IPS DF 4.7 (cell line): ENCODE data around the gene FGA.
"Not testable (repeated sequence)": the region's sequence is repeated elsewhere in the genome, so short reads cannot be mapped to it uniquely, and the experiment has no call there.

Experiments used
- DNase-seq: peaks from one replicate; pipeline ENCODE4 v3.0.0-alpha.2; 2013; ENCODE audit warnings: low spot score; ENCODE audit errors: extremely low read depth

Gene FGA

DNA sequence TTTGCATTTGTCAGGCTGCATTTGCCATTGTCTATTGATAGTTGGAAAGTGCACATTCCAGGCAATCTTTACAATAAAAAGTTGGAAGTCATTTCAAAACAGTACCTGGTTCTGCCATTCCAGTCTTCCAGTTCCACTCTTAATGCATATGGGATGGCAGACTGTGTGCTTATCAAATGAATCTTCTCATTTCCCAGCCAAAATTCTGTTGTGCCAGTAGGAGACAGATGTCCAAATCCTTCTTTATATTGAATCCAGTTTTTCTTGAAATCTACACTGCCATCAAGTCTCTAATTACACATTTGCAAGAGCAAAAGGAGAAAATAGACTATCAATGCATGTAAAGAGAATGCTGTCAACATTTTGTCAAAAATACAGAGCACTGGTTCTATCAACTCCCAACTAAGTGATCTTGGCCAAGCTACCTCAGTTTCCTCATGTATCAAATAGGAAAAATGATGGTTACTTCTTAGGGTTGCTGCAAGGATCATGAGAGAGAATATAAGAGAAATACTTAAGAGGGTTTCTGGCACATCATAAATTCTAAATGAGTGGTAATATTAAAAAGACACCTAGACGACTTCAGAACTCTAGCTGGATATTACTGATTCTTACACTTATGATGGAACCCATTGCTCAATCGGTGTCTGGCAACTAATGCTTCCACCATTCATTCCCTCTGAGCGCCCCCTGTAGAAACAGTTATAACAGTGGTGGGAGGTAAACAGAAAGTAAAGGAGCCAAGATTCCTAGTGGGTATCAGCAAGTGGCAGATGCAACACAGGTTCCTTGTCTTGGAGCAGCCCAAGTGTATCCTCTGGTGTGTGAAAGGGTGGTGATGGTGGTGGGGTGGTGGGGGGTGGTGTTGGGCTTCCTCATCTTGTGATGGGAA lies 18.1 kb upstream of the FGA start:
- no peak for DNase-seq

GRCh38 chr4:154606728-154607723 lies 16.5 kb upstream of the FGA start:
- no peak for DNase-seq

- DNase-seq, result no peak
Observed at GRCh38 chr4:154604696-154605200, 14.2 kb upstream of the FGA start.

GRCh38 chr4:154603033-154603943 lies 12.7 kb upstream of the FGA start:
- no peak for DNase-seq

DNA sequence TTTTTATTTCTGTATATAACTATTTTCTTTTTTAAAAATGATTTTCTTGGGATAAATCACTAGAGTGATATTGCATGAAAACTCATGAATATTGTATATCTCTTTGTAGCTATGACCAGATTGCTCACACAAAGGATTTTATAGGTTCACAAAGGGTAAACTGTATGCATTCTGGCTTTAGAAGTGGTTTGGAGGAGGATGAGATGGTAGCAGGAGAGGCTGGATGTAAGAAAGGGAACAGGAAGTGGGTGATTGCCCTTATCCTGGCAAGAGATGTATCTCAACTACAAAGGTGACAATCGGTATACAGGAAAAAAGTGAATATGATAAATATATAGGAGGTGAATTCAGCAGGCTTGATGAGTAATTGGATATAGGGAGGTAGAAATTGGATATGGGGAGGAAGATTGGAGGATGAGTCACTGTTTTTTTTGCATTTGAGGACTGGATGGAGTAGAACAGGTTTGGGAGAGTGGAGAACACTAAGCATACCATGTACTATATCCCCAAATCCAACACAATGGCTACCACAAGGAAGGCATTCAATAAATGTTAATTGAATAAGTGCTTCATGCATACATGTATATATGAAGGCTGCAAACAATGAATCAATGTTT lies 12.0 kb upstream of the FGA start:
- no peak for DNase-seq

DNA sequence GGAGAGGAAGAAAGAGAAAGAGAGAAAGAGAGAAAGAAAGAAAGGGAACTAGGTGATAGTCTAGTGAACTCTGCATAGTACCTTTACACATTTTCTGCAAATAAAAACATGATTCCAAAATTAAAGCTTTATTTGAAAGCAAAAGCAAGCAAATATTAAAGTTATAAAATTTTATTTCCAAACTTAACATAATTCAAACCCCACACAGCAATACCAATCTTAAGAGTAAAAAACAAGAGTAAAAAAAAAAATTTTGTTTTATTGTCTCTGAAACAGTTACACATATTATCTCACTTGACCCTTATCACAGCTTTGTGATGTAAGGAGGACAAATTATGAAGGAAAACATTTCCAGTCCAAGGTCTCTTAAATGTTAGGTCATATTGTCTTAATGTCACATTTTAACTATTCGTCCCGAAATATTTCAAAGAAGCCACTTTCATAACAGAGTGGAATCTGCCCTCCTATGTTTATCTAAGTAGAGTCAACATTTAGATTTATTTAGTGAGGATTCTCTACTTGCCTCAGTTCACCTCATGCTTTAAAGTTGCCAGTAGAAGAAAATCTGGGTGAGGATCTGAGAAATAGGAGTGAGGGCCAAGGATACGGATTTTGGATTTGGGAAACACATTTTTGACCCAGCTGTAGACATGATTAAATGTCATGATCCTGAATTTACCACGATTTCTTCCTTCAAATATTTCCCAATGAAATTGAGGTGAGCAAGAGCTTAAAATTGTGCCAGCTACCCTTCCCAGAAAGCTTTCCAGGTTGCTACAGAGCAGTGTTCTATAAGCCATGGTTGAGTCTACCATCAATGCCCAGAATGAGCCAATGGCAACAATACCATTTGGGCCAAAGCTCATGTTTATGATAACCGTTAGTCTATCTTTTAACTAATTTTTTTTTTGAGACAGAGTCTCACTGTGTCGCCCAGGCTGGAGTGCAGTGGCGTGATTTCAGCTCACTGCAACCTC lies 7.5 kb upstream of the FGA start:
- no peak for DNase-seq

- DNase-seq, result not testable (repeated sequence)
Observed at GRCh38 chr4:154597281-154597680, 6.7 kb upstream of the FGA start.

GRCh38 chr4:154595807-154596206 lies 5.3 kb upstream of the FGA start:
- no peak for DNase-seq

- DNase-seq, result not testable (repeated sequence)
Observed at GRCh38 chr4:154594343-154594742, 3.8 kb upstream of the FGA start.

- DNase-seq, result no peak
Observed at GRCh38 chr4:154593868-154594267, 3.3 kb upstream of the FGA start.

GRCh38 chr4:154591890-154592289 lies 1.3 kb upstream of the FGA start:
- no peak for DNase-seq

GRCh38 chr4:154589296-154590197 lies 995 bp downstream of the FGA start:
- no peak for DNase-seq

GRCh38 chr4:154588198-154588597 lies 2.3 kb downstream of the FGA start:
- DNase-seq, result no peak

DNA sequence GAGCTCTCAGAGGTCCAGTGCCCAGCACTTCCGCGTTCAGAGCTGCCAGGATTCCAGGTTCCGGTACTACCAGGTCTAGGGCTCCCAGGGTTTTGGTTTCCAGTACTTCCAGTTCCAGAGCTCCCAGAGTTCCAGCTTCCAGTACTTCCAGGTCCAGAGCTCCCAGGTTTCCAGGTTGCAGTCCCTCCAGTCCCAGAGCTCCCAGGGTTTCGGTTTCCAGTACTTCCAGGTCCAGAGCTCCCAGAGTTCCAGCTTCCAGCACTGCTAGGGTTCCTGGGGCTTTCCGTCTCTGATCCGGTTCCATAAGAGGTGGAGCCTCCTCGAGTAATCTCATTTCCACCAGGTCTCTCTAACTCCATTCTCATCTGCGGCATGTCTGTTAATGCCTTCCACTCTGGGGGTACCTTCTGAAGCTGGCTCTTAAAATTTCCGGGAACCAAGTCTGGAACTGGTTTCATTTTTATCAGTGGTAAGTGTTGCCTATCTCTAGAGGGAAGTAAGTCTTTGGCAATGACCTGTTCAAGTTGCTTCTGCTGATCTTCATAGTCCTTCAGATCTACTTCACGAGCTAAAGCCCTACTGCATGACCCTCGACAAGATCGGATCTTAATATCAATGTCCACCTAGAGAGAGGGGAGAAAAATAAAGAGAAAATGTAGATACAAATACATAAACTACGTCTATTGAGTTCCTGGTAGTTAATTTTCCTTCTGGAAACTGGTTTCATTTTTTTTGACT lies 4.1 kb downstream of the FGA start:
- DNase-seq, result no peak

GRCh38 chr4:154585369-154586018 lies 5.0 kb downstream of the FGA start:
- DNase-seq, result no peak

DNA sequence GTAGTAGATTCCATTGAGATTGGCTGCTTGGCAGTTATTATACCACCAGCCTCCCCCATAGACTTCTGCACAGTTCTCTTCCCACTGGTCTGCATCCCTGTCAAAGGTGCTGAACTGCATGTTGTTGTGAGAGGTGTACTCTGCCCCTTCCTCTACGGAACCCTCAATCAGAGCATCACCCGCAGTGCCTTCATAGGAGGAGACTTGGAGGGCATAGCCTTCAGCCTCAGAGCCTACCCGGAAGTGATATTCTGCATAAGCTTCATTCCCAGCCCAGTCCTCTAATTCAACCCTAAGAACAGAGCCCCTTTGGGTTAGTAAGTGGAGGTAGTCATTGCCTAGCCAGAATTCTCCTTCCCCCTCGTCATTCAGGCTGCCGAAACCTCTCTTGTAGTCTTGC lies 6.3 kb downstream of the FGA start:
- no peak for DNase-seq

- no peak for DNase-seq
Observed at GRCh38 chr4:154583677-154584076, 6.9 kb downstream of the FGA start.
